Measurements from ENCODE around the gene KIAA1671.

The KIAA1671 gene

DNA sequence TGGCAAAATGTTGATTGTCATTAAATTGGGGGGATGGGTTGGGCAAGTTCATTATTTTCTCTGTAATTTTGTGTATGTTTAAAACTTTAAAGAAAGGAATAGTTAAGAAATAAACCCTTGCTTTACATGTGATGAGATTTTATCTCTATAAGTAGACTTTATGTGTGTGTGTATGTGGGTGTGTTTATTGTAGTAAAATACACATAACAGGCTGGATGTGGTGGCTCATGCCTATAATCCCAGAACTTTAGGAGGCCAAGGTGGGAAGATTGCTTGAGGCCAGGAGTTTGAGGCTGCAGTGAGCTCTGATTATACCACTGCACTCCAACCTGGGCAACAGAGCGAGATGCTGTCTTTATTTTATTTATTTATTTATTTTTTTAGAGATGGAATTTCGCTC lies 83.2 kb downstream of the KIAA1671 start:
- no peak overlapping the region for H3K27ac Mint-ChIP-seq
- H3K9me3 Mint-ChIP-seq: no peaks in the 10 kb centered on the region
- peaks cover 45% of the 10 kb centered on the region for H3K36me3 Mint-ChIP-seq (ENCODE audit: low read depth)
- peaks cover 4% of the 10 kb centered on the region for H3K27me3 Mint-ChIP-seq (ENCODE audit: low read depth, poor library complexity)
- DNase-seq: no peak
- TF ChIP-seq, protein P1, sequence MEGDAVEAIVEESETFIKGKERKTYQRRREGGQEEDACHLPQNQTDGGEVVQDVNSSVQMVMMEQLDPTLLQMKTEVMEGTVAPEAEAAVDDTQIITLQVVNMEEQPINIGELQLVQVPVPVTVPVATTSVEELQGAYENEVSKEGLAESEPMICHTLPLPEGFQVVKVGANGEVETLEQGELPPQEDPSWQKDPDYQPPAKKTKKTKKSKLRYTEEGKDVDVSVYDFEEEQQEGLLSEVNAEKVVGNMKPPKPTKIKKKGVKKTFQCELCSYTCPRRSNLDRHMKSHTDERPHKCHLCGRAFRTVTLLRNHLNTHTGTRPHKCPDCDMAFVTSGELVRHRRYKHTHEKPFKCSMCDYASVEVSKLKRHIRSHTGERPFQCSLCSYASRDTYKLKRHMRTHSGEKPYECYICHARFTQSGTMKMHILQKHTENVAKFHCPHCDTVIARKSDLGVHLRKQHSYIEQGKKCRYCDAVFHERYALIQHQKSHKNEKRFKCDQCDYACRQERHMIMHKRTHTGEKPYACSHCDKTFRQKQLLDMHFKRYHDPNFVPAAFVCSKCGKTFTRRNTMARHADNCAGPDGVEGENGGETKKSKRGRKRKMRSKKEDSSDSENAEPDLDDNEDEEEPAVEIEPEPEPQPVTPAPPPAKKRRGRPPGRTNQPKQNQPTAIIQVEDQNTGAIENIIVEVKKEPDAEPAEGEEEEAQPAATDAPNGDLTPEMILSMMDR (IDR thresholded peaks at IDR 0.05): no peak
- peaks cover 8% of the 10 kb centered on the region for H3K4me1 Mint-ChIP-seq
- no peak overlapping the region for H3K4me3 Mint-ChIP-seq

- H3K27ac Mint-ChIP-seq: no peak overlapping the region
Observed at GRCh38 chr22:25038239-25038638, 85.7 kb downstream of the KIAA1671 start.

GRCh38 chr22:25038771-25039170 lies 86.3 kb downstream of the KIAA1671 start:
- peaks cover 44% of the 10 kb centered on the region for H3K36me3 Mint-ChIP-seq (ENCODE audit: low read depth)
- DNase-seq: no peak
- TF ChIP-seq, protein P1 (IDR thresholded peaks at IDR 0.05): no peak

More at GRCh38 chr22:25038239-25038638, 85.7 kb downstream of the KIAA1671 start:
- Mint-ChIP-seq H3K36me3 (ENCODE audit: low read depth) (peaks cover 46% of the 10 kb centered on the region), H3K9me3 (no peaks in the 10 kb centered on the region), H3K27me3 (ENCODE audit: low read depth, poor library complexity) (no peaks in the 10 kb centered on the region), H3K4me3 (no peak overlapping the region), H3K4me1 (peaks cover 9% of the 10 kb centered on the region)
- TF ChIP-seq, protein P1 (IDR thresholded peaks at IDR 0.05): no peak
- DNase-seq: no peak

DNA sequence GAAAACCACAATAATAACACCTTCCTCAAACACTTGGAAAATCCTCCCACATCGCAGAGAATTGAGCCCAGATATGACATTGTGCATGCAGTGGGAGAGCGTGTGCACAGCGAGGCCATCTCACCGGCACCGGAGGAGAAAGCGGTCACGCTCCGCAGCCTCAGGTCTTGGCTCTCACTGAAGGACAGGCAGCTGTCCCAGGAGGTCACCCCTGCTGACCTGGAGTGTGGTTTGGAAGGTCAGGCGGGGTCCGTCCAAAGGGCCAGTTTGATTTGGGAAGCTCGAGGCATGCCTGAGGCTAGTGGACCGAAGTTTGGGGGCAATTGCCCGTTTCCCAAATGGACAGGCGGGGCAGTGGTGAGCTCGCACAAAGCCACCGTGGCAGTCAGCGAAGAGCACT lies 86.7 kb downstream of the KIAA1671 start:
- H3K27me3 Mint-ChIP-seq (ENCODE audit: low read depth, poor library complexity): no peaks in the 10 kb centered on the region
- DNase-seq: peak; percentile 29
- peaks cover 39% of the 10 kb centered on the region for H3K36me3 Mint-ChIP-seq (ENCODE audit: low read depth)
- no peak overlapping the region for H3K4me3 Mint-ChIP-seq
- H3K9me3 Mint-ChIP-seq: no peaks in the 10 kb centered on the region
- peak overlapping the region; percentile 85 for H3K27ac Mint-ChIP-seq
- TF ChIP-seq, protein P1 (IDR thresholded peaks at IDR 0.05): no peak
- H3K4me1 Mint-ChIP-seq: peaks cover 19% of the 10 kb centered on the region

More at GRCh38 chr22:25038771-25039170, 86.3 kb downstream of the KIAA1671 start:
- Mint-ChIP-seq H3K4me3 (no peak overlapping the region), H3K27me3 (ENCODE audit: low read depth, poor library complexity) (no peaks in the 10 kb centered on the region), H3K4me1 (peaks cover 14% of the 10 kb centered on the region), H3K9me3 (no peaks in the 10 kb centered on the region), H3K27ac (no peak overlapping the region)

DNA sequence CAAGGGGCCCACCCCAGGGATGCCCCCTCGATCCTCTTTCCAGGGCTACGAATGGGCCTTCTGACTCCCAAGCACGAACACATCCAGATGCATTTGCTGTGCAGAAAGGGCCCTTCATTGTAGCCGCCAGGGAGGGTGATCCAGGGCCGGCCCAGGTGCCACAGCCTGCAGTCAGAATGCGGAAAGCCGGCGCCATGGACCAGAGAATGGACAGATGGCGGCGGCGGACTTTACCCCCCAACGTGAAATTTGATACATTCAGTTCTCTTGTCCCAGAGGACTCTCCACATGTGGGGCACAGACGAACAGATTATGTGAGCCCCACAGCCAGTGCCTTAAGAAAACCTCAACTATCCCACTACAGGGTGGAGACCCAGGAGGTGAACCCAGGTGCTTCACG lies 87.2 kb downstream of the KIAA1671 start:
- Mint-ChIP-seq H3K27ac (no peak overlapping the region), H3K36me3 (ENCODE audit: low read depth) (peaks cover 36% of the 10 kb centered on the region), H3K9me3 (no peaks in the 10 kb centered on the region), H3K27me3 (ENCODE audit: low read depth, poor library complexity) (no peaks in the 10 kb centered on the region), H3K4me1 (peaks cover 24% of the 10 kb centered on the region), H3K4me3 (no peak overlapping the region)
- TF ChIP-seq, protein P1 (IDR thresholded peaks at IDR 0.05): no peak
- DNase-seq: no peak

- H3K4me1 Mint-ChIP-seq: peaks cover 33% of the 10 kb centered on the region
- no peak for DNase-seq
- H3K36me3 Mint-ChIP-seq (ENCODE audit: low read depth): peaks cover 28% of the 10 kb centered on the region
- H3K27ac Mint-ChIP-seq: no peak overlapping the region
- TF ChIP-seq, protein P1 (IDR thresholded peaks at IDR 0.05): no peak
- no peak overlapping the region for H3K4me3 Mint-ChIP-seq
- H3K9me3 Mint-ChIP-seq: no peaks in the 10 kb centered on the region
- no peaks in the 10 kb centered on the region for H3K27me3 Mint-ChIP-seq (ENCODE audit: low read depth, poor library complexity)
Observed at GRCh38 chr22:25045159-25045558, 92.6 kb downstream of the KIAA1671 start.

Measured in nephron progenitor cell (in vitro differentiated cells).